Stimulated activated CD8-positive, alpha-beta memory T cell treated with anti-CD3 and anti-CD28 coated beads, Interleukin-7, amount 100 ng/mL, for 1 hour (primary cell): Measurements from ENCODE around the gene HLA-DQA2.
"Not testable (repeated sequence)": the region's sequence is repeated elsewhere in the genome, so short reads cannot be mapped to it uniquely, and the experiment has no call there.

Source experiments
- DNase-seq, 2 donors: peaks; one replicate each; pipeline ENCODE4 v3.0.0-alpha.2; 2020; ENCODE audit warnings: low read depth in 2 of 2

Gene HLA-DQA2

DNA sequence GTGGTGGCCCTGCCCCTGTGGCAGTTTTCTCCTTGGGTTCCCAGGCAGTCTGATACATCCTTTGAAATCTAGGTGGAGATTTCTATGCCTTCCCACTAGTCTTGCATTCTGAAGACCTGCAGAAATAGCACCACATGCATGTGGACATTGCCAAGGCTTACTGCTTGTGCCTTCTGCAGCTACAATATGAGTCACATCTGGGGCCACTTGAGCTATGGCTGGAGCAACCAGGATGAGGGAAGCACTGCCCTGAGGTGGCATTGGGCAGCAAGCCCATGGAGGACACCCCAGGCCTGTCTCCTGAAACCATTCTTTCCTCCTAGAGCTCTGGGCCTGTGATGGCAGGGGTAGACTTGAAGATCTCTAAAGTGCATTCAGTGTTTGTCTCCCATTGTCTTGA is 37.8 kb downstream of the HLA-DQA2 start:
- DNase-seq, result no peak

DNA sequence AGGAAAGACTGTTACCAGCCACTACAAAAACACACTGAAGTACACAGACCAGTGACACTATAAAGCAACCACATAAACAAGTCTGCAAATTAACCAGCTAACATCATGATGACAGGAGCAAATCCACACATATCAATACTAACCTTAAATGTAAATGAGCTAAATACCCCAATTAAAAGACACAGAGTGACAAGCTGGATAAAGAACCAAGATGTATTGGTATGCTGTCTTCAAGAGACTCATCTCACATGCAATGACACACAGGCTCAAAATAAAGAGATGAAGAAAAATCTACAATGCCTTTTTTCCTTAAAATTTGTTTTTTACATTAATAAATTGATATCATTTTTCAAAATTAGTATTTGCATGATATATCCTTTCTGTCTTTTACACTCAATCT is 41.7 kb downstream of the HLA-DQA2 start:
- not testable (repeated sequence) for DNase-seq

DNA sequence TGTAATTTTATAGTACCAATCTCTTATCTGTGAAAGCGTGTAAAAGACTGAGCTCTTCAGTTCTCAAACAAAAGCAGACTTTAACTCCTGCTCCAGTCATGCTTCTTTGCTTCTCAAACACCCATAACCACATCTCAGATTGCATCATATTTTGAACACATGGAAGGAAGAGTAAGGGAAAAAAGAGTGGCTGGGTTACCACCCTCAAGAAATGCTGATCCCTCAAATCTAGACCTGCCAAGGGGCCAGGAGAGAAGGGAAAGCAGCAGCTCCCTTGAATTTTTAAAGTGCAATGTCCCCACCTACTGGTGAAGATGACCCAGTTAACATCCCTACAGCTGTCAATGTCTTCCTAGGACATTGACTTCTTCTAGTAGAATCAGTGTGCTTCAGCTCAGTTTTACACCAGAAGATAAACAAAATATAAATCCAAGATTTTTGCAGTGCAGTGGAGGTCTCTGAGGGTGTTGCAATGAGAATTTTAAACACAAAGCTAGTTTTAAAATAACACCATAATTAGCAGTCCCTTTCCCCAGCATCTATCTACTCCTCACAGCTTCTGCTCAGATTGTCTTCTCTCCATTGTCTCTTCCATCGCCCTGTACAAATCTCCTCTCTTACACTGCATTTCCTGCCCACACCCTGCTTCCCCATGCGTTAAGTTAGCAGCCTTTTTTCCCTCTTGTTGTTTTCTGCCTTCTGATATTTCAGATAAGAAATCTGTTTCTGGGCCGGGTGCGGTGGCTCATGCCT is 44.8 kb downstream of the HLA-DQA2 start:
- DNase-seq, result no peak

DNA sequence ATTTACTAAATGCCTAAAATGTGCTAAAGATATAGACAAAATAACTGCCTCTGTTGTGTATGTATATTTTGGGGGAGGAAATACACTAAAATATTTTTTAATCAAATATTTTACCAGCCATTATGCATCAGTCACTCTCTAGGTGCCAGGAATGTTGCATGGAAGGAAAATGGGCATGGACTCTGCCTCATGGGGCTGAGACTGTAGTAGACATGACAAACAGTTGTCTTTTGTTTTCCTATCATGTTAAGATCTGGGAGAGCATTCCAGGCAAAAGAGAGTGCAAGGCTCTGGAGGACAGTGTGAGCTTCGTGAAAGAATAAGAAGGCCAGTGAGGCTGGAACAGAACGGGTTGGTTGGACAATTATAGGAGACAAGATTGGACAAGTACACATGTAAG is 49.1 kb downstream of the HLA-DQA2 start:
- DNase-seq, result no peak

DNA sequence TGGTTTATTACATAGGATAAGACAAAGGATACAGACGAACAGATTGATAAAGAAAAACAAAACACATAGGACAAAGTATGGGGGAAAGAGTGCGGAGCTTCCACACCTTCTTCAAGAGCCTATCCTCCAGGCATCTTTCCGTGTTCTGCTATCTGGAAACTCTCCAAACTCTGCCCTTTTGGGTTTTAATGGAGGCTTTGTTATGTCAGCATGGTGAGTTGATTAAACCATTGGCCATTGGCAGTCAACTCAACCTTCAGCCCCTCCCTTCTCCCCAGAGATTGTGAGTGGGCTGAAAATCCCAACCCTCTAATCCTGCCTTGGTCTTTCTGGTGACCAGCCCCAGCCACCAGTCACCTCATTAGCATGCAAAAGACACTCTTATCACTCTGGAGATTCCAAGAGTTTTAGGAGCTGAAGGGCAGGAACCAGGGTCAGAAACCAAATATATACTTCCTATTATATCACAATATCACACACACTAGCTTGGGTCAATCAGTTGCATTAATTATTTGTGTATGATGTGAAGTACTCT is 51.8 kb downstream of the HLA-DQA2 start:
- DNase-seq, result no peak

DNA sequence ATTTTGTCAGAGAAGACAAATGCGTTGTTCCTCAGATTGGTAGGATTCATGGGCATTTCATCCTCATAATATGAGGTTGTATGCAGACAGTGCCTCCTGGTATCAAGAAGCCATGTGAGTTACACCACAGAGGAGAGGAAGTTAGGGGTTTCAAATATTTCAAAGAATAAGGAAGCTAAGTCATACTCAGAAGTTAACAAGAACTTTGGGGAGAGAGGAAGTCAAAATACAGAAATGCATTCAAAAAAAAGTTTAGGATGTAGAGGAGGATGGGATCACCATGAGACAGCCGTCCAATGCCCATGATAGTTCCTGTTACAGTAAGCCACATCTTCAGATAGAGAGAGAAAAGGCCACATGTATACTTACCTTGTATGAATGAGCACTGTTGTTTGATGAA is 53.3 kb downstream of the HLA-DQA2 start:
- DNase-seq, result no peak
